ENCODE results near the gene RNF213. TPM values are rescaled to one million over a fixed set of nuclear protein-coding genes. Genes with fewer than 3 reads are reported as not detected.

RNF213 gene
- total and polyA plus RNA-seq, 4 donors: 18.2 to 104 (median 33.5) TPM

GRCh38 chr17:80393961-80394360, 133.3 kb downstream of the RNF213 start:
- TF ChIP-seq FOXA1 (IDR thresholded peaks at IDR 0.05): no peak
- no peak for TF ChIP-seq CTCF (IDR thresholded peaks at IDR 0.05; ENCODE audit: low read depth, low read length, missing input control)
- TF ChIP-seq HNF4G (IDR thresholded peaks at IDR 0.05): no peak
- TF ChIP-seq NR2F2 (IDR thresholded peaks at IDR 0.05): no peak
- no peak for TF ChIP-seq EGR1 (IDR thresholded peaks at IDR 0.05; ENCODE audit: low read depth in 2 of 2)
- TF ChIP-seq ATF3 (IDR thresholded peaks at IDR 0.05): no peak
- H3K27me3 ChIP-seq (ENCODE audit: control insufficient read depth in 4 of 4, insufficient read depth in 4 of 4, low read length in 3 of 4): no peaks in the 10 kb centered on the region
- no peaks in the 10 kb centered on the region for H3K4me1 ChIP-seq (ENCODE audit: control insufficient read depth in 4 of 4, insufficient read depth in 4 of 4, low read length in 3 of 4)
- H3K27ac ChIP-seq (ENCODE audit: low read depth in 1 of 2, low read length in 2 of 2): no peak overlapping the region
- no peak overlapping the region for H3K4me3 ChIP-seq (ENCODE audit: low read depth in 1 of 3, low read length in 3 of 3)
- H3K9me3 ChIP-seq (ENCODE audit: control insufficient read depth in 4 of 4, low read length in 3 of 4): no peaks in the 10 kb centered on the region
- WGBS: 92% methylated on average over 4 of the region's 4 CpGs
- DNase-seq (ENCODE audit: low spot score): no peak
- peaks cover 2 to 58% (median 44%) of the 10 kb centered on the region in 4 donors for H3K36me3 ChIP-seq (ENCODE audit: control insufficient read depth in 4 of 4, insufficient read depth in 3 of 4, low read depth in 1 of 4, low read length in 3 of 4)
- no peak overlapping the region for H3K9ac ChIP-seq (ENCODE audit: low read depth in 1 of 2, low read length in 2 of 2)

GRCh38 chr17:80394629-80395216, 134.1 kb downstream of the RNF213 start:
- Histone ChIP-seq H3K4me3 (ENCODE audit: low read depth in 1 of 3, low read length in 3 of 3) (no peak overlapping the region), H3K4me1 (ENCODE audit: control insufficient read depth in 4 of 4, insufficient read depth in 4 of 4, low read length in 3 of 4) (no peaks in the 10 kb centered on the region), H3K27me3 (ENCODE audit: control insufficient read depth in 4 of 4, insufficient read depth in 4 of 4, low read length in 3 of 4) (no peaks in the 10 kb centered on the region), H3K36me3 (ENCODE audit: control insufficient read depth in 4 of 4, insufficient read depth in 3 of 4, low read depth in 1 of 4, low read length in 3 of 4) (peaks cover 2 to 50% (median 37%) of the 10 kb centered on the region in 4 donors), H3K9me3 (ENCODE audit: control insufficient read depth in 4 of 4, low read length in 3 of 4) (no peaks in the 10 kb centered on the region), H3K27ac (ENCODE audit: low read depth in 1 of 2, low read length in 2 of 2) (no peak overlapping the region), H3K9ac (ENCODE audit: low read depth in 1 of 2, low read length in 2 of 2) (no peak overlapping the region)
- no peak for TF ChIP-seq HNF4A (conservative IDR thresholded peaks at IDR 0.05)
- TF ChIP-seq FOXA2 (IDR thresholded peaks at IDR 0.05): no peak
- TF ChIP-seq SP1 (IDR thresholded peaks at IDR 0.05): no peak
- 89% methylated on average over 11 of the region's 11 CpGs for WGBS
- DNase-seq (ENCODE audit: low spot score): no peak

GRCh38 chr17:80395402-80396151, 134.9 kb downstream of the RNF213 start:
- 88% methylated on average over 15 of the region's 15 CpGs for WGBS
- no peak overlapping the region for H3K4me3 ChIP-seq (ENCODE audit: low read depth in 1 of 3, low read length in 3 of 3)
- H3K9ac ChIP-seq (ENCODE audit: low read depth in 1 of 2, low read length in 2 of 2): no peak overlapping the region
- H3K36me3 ChIP-seq (ENCODE audit: control insufficient read depth in 4 of 4, insufficient read depth in 3 of 4, low read depth in 1 of 4, low read length in 3 of 4): peaks cover 2 to 42% (median 30%) of the 10 kb centered on the region in 4 donors
- H3K27ac ChIP-seq (ENCODE audit: low read depth in 1 of 2, low read length in 2 of 2): no peak overlapping the region
- no peaks in the 10 kb centered on the region for H3K9me3 ChIP-seq (ENCODE audit: control insufficient read depth in 4 of 4, low read length in 3 of 4)
- no peak for DNase-seq (ENCODE audit: low spot score)
- H3K4me1 ChIP-seq (ENCODE audit: control insufficient read depth in 4 of 4, insufficient read depth in 4 of 4, low read length in 3 of 4): no peaks in the 10 kb centered on the region
- no peaks in the 10 kb centered on the region for H3K27me3 ChIP-seq (ENCODE audit: control insufficient read depth in 4 of 4, insufficient read depth in 4 of 4, low read length in 3 of 4)
- TF ChIP-seq TAF1 (conservative IDR thresholded peaks at IDR 0.05) (no peak), FOXA2 (IDR thresholded peaks at IDR 0.05) (no peak), YY1 (IDR thresholded peaks at IDR 0.05) (no peak), NR2F2 (IDR thresholded peaks at IDR 0.05) (no peak), JUND (IDR thresholded peaks at IDR 0.05) (no peak), FOXA1 (IDR thresholded peaks at IDR 0.05) (no peak), ATF3 (IDR thresholded peaks at IDR 0.05) (no peak), EGR1 (IDR thresholded peaks at IDR 0.05; ENCODE audit: low read depth in 2 of 2) (no peak), HNF4A (conservative IDR thresholded peaks at IDR 0.05) (no peak), GABPA (IDR thresholded peaks at IDR 0.05 in 1 of 2, conservative IDR thresholded peaks at IDR 0.05 in 1 of 2) (no peak), REST (IDR thresholded peaks at IDR 0.05) (no peak), CTCF (IDR thresholded peaks at IDR 0.05; ENCODE audit: low read depth, low read length, missing input control) (no peak), HNF4G (IDR thresholded peaks at IDR 0.05) (no peak), ZBTB33 (IDR thresholded peaks at IDR 0.05) (no peak)

Data from liver (tissue), 9 donors.